Mesenchymal stem cell (in vitro differentiated cells and primary cell): Measurements from ENCODE around the gene TIAM2.

ENCODE experiments used
- DNase-seq: peaks from one replicate; pipeline ENCODE4 v3.0.0-alpha.2; 2013
- H2AFZ ChIP-seq: one replicate; pipeline ENCODE4 v1.6.1; 2013; ENCODE audit warnings: low read depth, mild to moderate bottlenecking, control low read depth, inconsistent platforms, low read length, moderate library complexity
- H2AK5ac ChIP-seq: 2 replicates; pipeline ENCODE4 v1.6.1; 2013; ENCODE audit warnings: low read length, moderate library complexity, mild to moderate bottlenecking, inconsistent platforms; ENCODE audit not compliant: severe bottlenecking
- H2BK120ac ChIP-seq: one replicate; pipeline ENCODE4 v1.6.1; 2013; ENCODE audit warnings: low read depth, mild to moderate bottlenecking, inconsistent platforms, low read length, moderate library complexity
- H2BK12ac ChIP-seq, 2 experiments: one replicate each; pipeline ENCODE4 v1.6.1; 2013; ENCODE audit warnings: inconsistent platforms in 2 of 2, low read length in 2 of 2, mild to moderate bottlenecking in 2 of 2, moderate library complexity in 2 of 2, control low read depth in 1 of 2
- H2BK15ac ChIP-seq: one replicate; pipeline ENCODE4 v1.6.1; 2013; ENCODE audit warnings: mild to moderate bottlenecking, low read depth, inconsistent platforms; ENCODE audit not compliant: poor library complexity, severe bottlenecking
- H2BK5ac ChIP-seq: 2 replicates; pipeline ENCODE4 v1.6.1; 2013; ENCODE audit warnings: low read depth, mild to moderate bottlenecking, low read length, control low read depth, inconsistent platforms; ENCODE audit not compliant: poor library complexity, severe bottlenecking
- H3K14ac ChIP-seq, 2 experiments: one replicate each; pipeline ENCODE4 v1.6.1; 2013; ENCODE audit warnings: inconsistent platforms in 2 of 2, low read length in 2 of 2, control low read depth in 1 of 2, mild to moderate bottlenecking in 1 of 2, moderate library complexity in 1 of 2
- H3K18ac ChIP-seq, 2 experiments: one replicate each; pipeline ENCODE4 v1.6.1; 2013; ENCODE audit warnings: inconsistent platforms in 2 of 2, low read length in 2 of 2, control low read depth in 1 of 2, low read depth in 1 of 2, mild to moderate bottlenecking in 1 of 2
- H3K23ac ChIP-seq, 2 experiments: one replicate each; pipeline ENCODE4 v1.6.1; 2013; ENCODE audit warnings: inconsistent platforms in 2 of 2, low read length in 2 of 2, mild to moderate bottlenecking in 2 of 2, moderate library complexity in 2 of 2, control low read depth in 1 of 2
- H3K27ac ChIP-seq: 2 replicates; pipeline ENCODE4 v1.5.1; 2013; ENCODE audit warnings: mild to moderate bottlenecking, moderate library complexity, low read length, control low read depth, inconsistent platforms; ENCODE audit not compliant: poor library complexity, severe bottlenecking
- H3K27me3 ChIP-seq, 2 experiments: 2 replicates each; pipeline versions ENCODE4 v1.6.1 to v1.7.0; 2013; ENCODE audit warnings: low read length in 2 of 2, mild to moderate bottlenecking in 2 of 2, moderate library complexity in 2 of 2, control low read depth in 1 of 2, inconsistent platforms in 1 of 2; ENCODE audit not compliant: control insufficient read depth in 1 of 2, insufficient read depth in 1 of 2
- H3K36me3 ChIP-seq, 2 experiments: 2 replicates each; pipeline versions ENCODE4 v1.6.1 to v1.7.0; 2013; ENCODE audit warnings: low read length in 2 of 2, control low read depth in 1 of 2, inconsistent platforms in 1 of 2, low read depth in 1 of 2, mild to moderate bottlenecking in 1 of 2; ENCODE audit not compliant: insufficient read depth in 2 of 2, control insufficient read depth in 1 of 2
- H3K4ac ChIP-seq, 2 experiments: one replicate each; pipeline ENCODE4 v1.6.1; 2013; ENCODE audit warnings: inconsistent platforms in 2 of 2, low read length in 2 of 2, mild to moderate bottlenecking in 2 of 2, moderate library complexity in 2 of 2, control low read depth in 1 of 2, low read depth in 1 of 2
- H3K4me1 ChIP-seq: 2 replicates; pipeline ENCODE4 v1.6.1; 2013; ENCODE audit warnings: low read depth, low read length, control low read depth; ENCODE audit not compliant: control insufficient read depth, insufficient read depth
- H3K4me2 ChIP-seq: 2 replicates; pipeline ENCODE4 v1.6.1; 2013; ENCODE audit warnings: low read length, mild to moderate bottlenecking, inconsistent platforms; ENCODE audit not compliant: poor library complexity, severe bottlenecking
- H3K4me3 ChIP-seq, 2 experiments: 2 replicates each; pipeline versions ENCODE4 v1.5.1 to v1.7.0; 2013; ENCODE audit warnings: low read length in 2 of 2, mild to moderate bottlenecking in 2 of 2, control low read depth in 1 of 2, low read depth in 1 of 2; ENCODE audit not compliant: insufficient read depth in 1 of 2
- H3K79me1 ChIP-seq: replicated peaks from 2 replicates; pipeline ENCODE4 v1.6.1; 2013; ENCODE audit warnings: mild to moderate bottlenecking, control low read depth, low read length, inconsistent platforms; ENCODE audit not compliant: poor library complexity, severe bottlenecking
- H3K9ac ChIP-seq: 2 replicates; pipeline ENCODE4 v1.7.0; 2013; ENCODE audit warnings: mild to moderate bottlenecking, low read length, moderate library complexity
- H3K9me3 ChIP-seq: 2 replicates; pipeline ENCODE4 v1.7.0; 2013; ENCODE audit warnings: mild to moderate bottlenecking, low read length; ENCODE audit not compliant: control insufficient read depth
- H4K8ac ChIP-seq: one replicate; pipeline ENCODE4 v1.6.1; 2013; ENCODE audit warnings: inconsistent platforms, mild to moderate bottlenecking, low read length, moderate library complexity
- H4K91ac ChIP-seq: one replicate; pipeline ENCODE4 v1.6.1; 2013; ENCODE audit warnings: mild to moderate bottlenecking, low read length, inconsistent platforms
- WGBS: methylation state at CpG from one replicate; pipeline ENCODE4 v1.1.7; 2013; ENCODE audit warnings: mixed read lengths; 5-methylcytosine and 5-hydroxymethylcytosine counted together

TIAM2 gene

GRCh38 chr6:155222506-155222905 is 227.4 kb downstream of the TIAM2 start:
- H3K27me3 ChIP-seq = no peaks in the 10 kb centered on the region
- no peaks in the 10 kb centered on the region for H3K79me1 ChIP-seq
- H3K14ac ChIP-seq = no peak overlapping the region
- DNase-seq = no peak
- H3K18ac ChIP-seq = no peak overlapping the region
- H3K9me3 ChIP-seq = no peaks in the 10 kb centered on the region
- H3K4ac ChIP-seq = no peak overlapping the region
- H3K4me2 ChIP-seq = no peak overlapping the region
- H4K8ac ChIP-seq = no peak overlapping the region
- 95% methylated on average over 4 of the region's 4 CpGs for WGBS
- H3K23ac ChIP-seq = no peak overlapping the region
- H3K27ac ChIP-seq = no peak overlapping the region
- no peak overlapping the region for H2AFZ ChIP-seq
- peaks cover 7% of the 10 kb centered on the region for H3K4me1 ChIP-seq
- no peak overlapping the region for H2BK120ac ChIP-seq
- no peak overlapping the region for H2BK12ac ChIP-seq
- H3K36me3 ChIP-seq = no peaks in the 10 kb centered on the region
- H2AK5ac ChIP-seq = no peak overlapping the region
- H3K9ac ChIP-seq = no peak overlapping the region
- H3K4me3 ChIP-seq = no peak overlapping the region
- H4K91ac ChIP-seq = no peak overlapping the region
- no peak overlapping the region for H2BK5ac ChIP-seq
- no peak overlapping the region for H2BK15ac ChIP-seq

DNA sequence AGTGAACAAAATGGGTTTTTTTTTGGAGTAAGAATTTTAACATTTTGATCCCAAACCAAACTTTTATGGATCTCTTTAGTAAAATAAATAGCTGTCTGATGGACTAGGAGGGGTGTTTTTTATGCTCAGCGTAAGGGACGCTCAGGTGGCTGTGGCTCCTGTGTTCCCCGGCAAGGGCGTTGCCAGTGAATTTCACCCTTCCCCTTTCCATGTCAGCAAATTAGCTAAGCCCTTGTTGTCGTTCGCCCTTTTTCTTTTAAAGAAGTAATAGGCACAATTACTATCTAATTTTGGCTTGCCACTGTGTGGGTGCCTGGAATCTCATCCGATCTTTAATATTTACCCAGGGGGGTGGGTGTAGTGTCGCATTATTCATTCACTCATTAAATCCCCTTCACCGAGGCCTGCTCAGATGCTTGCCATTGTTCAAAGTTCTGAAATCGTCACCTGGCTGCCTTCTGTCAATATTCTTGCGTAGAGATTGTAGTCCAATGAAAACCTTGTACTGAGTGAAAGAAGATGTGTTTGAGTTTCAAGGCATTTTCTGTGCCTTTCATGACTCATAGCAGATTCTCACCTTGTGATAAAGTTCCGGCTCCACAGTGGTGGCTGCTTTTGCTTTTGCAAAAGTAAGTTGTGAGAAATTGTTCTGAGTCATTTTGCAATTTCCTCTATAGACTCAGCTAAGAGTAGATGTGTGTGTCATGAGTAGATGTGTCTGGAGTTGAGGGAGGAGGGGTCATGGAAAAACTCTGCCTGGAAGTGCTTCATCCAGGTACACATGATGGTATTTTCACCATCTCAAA is 228.7 kb downstream of the TIAM2 start:
- H4K8ac ChIP-seq = no peak overlapping the region
- no peak overlapping the region for H3K23ac ChIP-seq
- no peak overlapping the region for H2BK5ac ChIP-seq
- no peak overlapping the region for H3K4me3 ChIP-seq
- DNase-seq = peak; percentile 89
- H3K9me3 ChIP-seq = no peaks in the 10 kb centered on the region
- no peak overlapping the region for H2BK12ac ChIP-seq
- H4K91ac ChIP-seq = peak overlapping the region; percentile 43
- no peak overlapping the region for H2AFZ ChIP-seq
- peak overlapping the region; percentile 10 for H3K9ac ChIP-seq
- H3K4ac ChIP-seq = no peak overlapping the region
- H3K27me3 ChIP-seq = no peaks in the 10 kb centered on the region
- no peak overlapping the region for H2BK120ac ChIP-seq
- no peak overlapping the region for H3K14ac ChIP-seq
- peaks cover 7% of the 10 kb centered on the region for H3K4me1 ChIP-seq
- peak overlapping the region; percentile 48 for H3K27ac ChIP-seq
- peak overlapping the region; percentile 17 for H2AK5ac ChIP-seq
- no peak overlapping the region for H3K4me2 ChIP-seq
- H3K36me3 ChIP-seq = no peaks in the 10 kb centered on the region
- H3K18ac ChIP-seq = no peak overlapping the region
- H2BK15ac ChIP-seq = no peak overlapping the region
- H3K79me1 ChIP-seq = no peaks in the 10 kb centered on the region
- WGBS = 68% methylated on average over 9 of the region's 12 CpGs

DNA sequence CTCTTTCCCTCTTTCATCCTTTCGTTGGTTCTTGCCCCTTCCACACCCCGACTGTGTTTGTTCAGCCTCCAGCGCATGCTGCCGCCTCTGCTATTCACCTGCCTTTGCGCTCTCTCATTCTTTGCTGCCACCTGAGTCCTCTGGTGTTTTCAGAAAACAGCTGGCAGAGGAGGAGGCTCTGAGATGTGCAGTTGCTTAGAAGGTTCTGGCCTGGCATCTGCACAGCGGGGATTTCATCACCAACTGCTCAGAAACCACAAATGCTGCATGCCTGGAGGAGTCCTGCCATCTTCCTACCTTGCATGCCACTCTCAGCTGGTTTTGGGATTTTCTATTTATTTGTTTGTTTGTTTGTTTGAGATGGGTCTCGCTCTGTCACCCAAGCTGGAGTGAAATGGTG is 229.5 kb downstream of the TIAM2 start:
- Histone ChIP-seq H3K18ac (peak overlapping the region in 1 of 2 experiments; percentile 63), H3K4ac (no peak overlapping the region), H2BK15ac (no peak overlapping the region), H3K79me1 (no peaks in the 10 kb centered on the region), H4K91ac (no peak overlapping the region), H4K8ac (peak overlapping the region; percentile 29), H2AFZ (no peak overlapping the region), H3K4me1 (peaks cover 7% of the 10 kb centered on the region), H3K9ac (no peak overlapping the region), H3K14ac (no peak overlapping the region), H3K23ac (no peak overlapping the region), H3K4me3 (no peak overlapping the region), H3K27me3 (no peaks in the 10 kb centered on the region), H3K27ac (no peak overlapping the region), H3K4me2 (no peak overlapping the region), H2BK120ac (no peak overlapping the region), H2BK5ac (no peak overlapping the region), H2AK5ac (peak overlapping the region; percentile 27), H3K9me3 (no peaks in the 10 kb centered on the region), H2BK12ac (peak overlapping the region in 1 of 2 experiments; percentile 50), H3K36me3 (no peaks in the 10 kb centered on the region)
- DNase-seq = no peak
- WGBS = 96% methylated on average over 6 of the region's 7 CpGs

DNA sequence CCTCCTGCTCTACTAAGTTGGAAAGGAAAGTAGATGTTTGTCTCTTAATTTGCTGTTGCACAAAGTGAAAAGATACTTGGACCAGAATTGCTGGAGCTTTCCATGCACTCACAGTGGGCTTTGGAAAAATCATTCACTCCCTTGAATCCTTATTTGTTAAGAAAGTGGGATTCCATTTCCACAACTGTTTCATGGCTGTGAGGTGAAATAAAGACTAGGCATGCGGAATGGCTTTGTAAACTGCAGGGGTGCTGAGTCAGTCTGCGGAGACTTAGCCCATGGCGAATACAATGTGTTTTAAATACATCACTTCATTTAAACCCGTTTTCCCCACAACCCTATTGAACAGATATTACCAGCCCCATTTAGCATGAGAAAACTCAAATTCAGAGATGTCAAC is 231.9 kb downstream of the TIAM2 start:
- Histone ChIP-seq H3K27ac (no peak overlapping the region), H2BK12ac (no peak overlapping the region), H3K27me3 (no peaks in the 10 kb centered on the region), H3K4ac (no peak overlapping the region), H2BK120ac (no peak overlapping the region), H3K14ac (no peak overlapping the region), H2BK5ac (no peak overlapping the region), H2BK15ac (no peak overlapping the region), H3K36me3 (no peaks in the 10 kb centered on the region), H3K18ac (no peak overlapping the region), H2AFZ (no peak overlapping the region), H3K9me3 (no peaks in the 10 kb centered on the region), H3K79me1 (no peaks in the 10 kb centered on the region), H3K4me1 (peaks cover 7% of the 10 kb centered on the region), H3K23ac (no peak overlapping the region), H3K4me2 (no peak overlapping the region), H3K9ac (no peak overlapping the region), H4K8ac (no peak overlapping the region), H3K4me3 (no peak overlapping the region), H4K91ac (no peak overlapping the region), H2AK5ac (no peak overlapping the region)
- WGBS = 88% methylated on average over 4 of the region's 4 CpGs
- no peak for DNase-seq
